Activated CD8-positive, alpha-beta T cell treated with anti-CD3 and anti-CD28 coated beads, Interleukin-2, amount 10 ng/mL, durations not matched to agents 7 days and 5 days (primary cell): ENCODE data around the gene ARHGAP19. TPM values are rescaled to one million over a fixed set of nuclear protein-coding genes. Genes with fewer than 3 reads are reported as not detected.

Experiments used
- ATAC-seq: fragments of 150-1000 bp; cut with Tn5 transposase; one replicate; pipeline ENCODE4 v1.10.0; 2021; ENCODE audit warnings: moderate library complexity
- CTCF ChIA-PET: fragments of 350-600 bp; sonication (Branson Sonifier 250); formaldehyde crosslinking; loops from one replicate; lab custom pipeline; 2021; ENCODE audit warnings: antibody characterized with exemption; lab: Charles Lee
- POLR2A ChIA-PET: fragments of 350-600 bp; sonication (Branson Sonifier 250); formaldehyde crosslinking; loops from one replicate; lab custom pipeline; 2021; ENCODE audit warnings: antibody characterized with exemption; lab: Charles Lee
- DNase-seq: peaks from one replicate; pipeline ENCODE4 v3.0.0-alpha.2; 2020
- H3K27ac Mint-ChIP-seq: one replicate; pipeline ENCODE4 v1.8.0; 2021; ENCODE audit warnings: mild to moderate bottlenecking, mixed read lengths
- H3K27me3 Mint-ChIP-seq: one replicate; pipeline ENCODE4 v1.8.0; 2021; ENCODE audit warnings: low read depth, mixed read lengths
- H3K36me3 Mint-ChIP-seq: one replicate; pipeline ENCODE4 v1.8.0; 2021; ENCODE audit warnings: low read depth, mixed read lengths
- H3K4me1 Mint-ChIP-seq: one replicate; pipeline ENCODE4 v1.8.0; 2021; ENCODE audit warnings: low read depth, mixed read lengths
- H3K4me3 Mint-ChIP-seq: one replicate; pipeline ENCODE4 v1.8.0; 2021; ENCODE audit warnings: mild to moderate bottlenecking, mixed read lengths
- H3K9me3 Mint-ChIP-seq: one replicate; pipeline ENCODE4 v1.8.0; 2022; ENCODE audit warnings: mixed read lengths; ENCODE audit not compliant: insufficient read depth
- total RNA-seq, 2 experiments: library from RNA; stranded (reverse); gene quantifications; one replicate each; pipeline ENCODE4 v1.2.3, GENCODE V29; 2021

ARHGAP19 gene
- total RNA-seq, 2 experiments from 2014 or later, result 42.6 to 51.2 TPM

DNA sequence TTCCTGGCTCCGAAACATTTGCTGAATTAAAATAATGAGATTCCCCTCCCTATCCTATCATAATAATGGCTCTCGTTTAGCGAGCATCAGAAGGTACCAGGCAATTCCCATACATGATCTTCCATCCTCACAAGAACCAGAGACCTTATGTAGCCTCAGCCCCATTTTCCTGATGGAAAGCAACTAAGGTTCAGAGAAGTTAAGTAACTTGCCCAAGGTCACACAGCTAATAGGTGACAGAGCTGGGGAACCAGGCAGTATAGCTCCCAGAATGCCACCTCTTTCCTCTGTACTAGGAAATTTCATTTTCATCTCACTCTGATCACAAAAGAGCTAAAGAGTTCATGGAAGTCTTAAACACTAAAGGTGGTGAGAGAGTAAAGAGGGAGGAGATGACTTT is 109.1 kb downstream of the ARHGAP19 start:
- no peak overlapping the region for H3K4me3 Mint-ChIP-seq
- peaks cover 65% of the 10 kb centered on the region for H3K27me3 Mint-ChIP-seq
- CTCF ChIA-PET, result interaction anchor here (1.2 kb wide), 2 partner anchors 13 to 27 kb away, joined by 4 read pairs; no protein-coding TSS in a partner anchor
- ATAC-seq (no peak), DNase-seq (no peak)
- POLR2A ChIA-PET, result interaction anchor here (0.8 kb wide), 1 partner anchor 8 kb away, joined by 3 read pairs; no protein-coding TSS in a partner anchor
- H3K36me3 Mint-ChIP-seq, result no peaks in the 10 kb centered on the region
- peaks cover 6% of the 10 kb centered on the region for H3K4me1 Mint-ChIP-seq
- no peaks in the 10 kb centered on the region for H3K9me3 Mint-ChIP-seq
- no peak overlapping the region for H3K27ac Mint-ChIP-seq

DNA sequence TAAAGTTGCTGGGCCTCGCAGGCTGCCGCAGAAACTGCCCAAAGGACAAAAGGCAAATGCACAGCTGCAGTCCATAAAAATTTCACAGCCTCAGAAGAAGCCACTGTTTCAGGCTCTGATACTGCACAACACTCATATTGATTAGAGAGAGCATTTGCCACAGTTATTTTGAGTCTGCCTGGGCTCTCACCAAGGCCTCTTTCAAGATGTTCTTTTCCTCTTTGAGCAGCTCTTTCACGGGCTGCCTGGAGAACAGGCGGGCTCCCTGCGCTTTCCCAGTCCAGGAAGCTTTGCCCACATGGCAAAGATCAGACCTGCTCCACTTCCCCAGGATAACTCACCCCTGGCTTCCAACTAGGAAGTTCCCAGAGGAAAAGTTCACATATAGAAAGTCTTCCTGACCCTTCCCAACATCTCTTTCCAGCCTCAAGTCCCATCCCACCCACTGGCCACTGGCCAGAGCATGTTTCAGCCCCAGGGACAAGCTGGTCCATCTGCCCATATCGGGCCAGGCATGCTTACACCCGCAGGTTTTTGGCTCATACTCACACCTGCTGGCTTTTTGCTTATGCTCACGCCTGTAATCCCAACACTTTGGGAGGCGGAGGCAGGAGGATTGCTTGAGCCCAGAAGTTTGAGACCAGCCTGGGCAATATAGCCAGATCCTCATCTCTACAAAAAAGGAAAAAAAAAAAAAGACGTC is 110.0 kb downstream of the ARHGAP19 start:
- DNase-seq (no peak), ATAC-seq (no peak)
- Mint-ChIP-seq H3K9me3 (no peaks in the 10 kb centered on the region), H3K27ac (no peak overlapping the region), H3K27me3 (peaks cover 61% of the 10 kb centered on the region), H3K36me3 (no peaks in the 10 kb centered on the region), H3K4me1 (peaks cover 6% of the 10 kb centered on the region), H3K4me3 (no peak overlapping the region)
- POLR2A ChIA-PET, result interaction anchor here (0.8 kb wide), 1 partner anchor 9 kb away, joined by 3 read pairs; no protein-coding TSS in a partner anchor
- CTCF ChIA-PET, result interaction anchor here (2.9 kb wide), 1 partner anchor 14 kb away, joined by 11 read pairs; no protein-coding TSS in a partner anchor

DNA sequence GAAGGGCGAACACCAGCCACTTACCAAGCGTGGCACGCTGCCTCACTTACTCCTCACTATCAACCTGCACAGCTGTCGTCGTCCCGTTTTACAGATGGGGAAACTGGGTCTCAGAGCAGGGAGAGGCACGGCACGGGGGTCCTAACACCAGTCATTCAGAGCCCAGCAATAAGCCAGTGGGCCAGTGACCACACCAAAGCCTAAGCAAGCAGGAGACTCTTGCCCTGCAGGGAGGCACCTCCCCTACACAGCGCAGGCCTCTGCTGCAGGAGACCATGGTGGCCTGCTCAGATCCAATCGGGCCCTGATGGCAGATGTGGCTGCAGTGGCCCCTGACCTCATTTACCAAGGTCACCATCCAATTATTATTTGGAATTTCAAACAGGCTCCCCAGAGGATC is 111.5 kb downstream of the ARHGAP19 start:
- no peak for ATAC-seq
- ChIA-PET CTCF (interaction anchor here (2.9 kb wide), 1 partner anchor 16 kb away, joined by 11 read pairs; no protein-coding TSS in a partner anchor), POLR2A (interaction anchor here (0.6 kb wide), 1 partner anchor 129 kb away, joined by 3 read pairs; no protein-coding TSS in a partner anchor)
- Mint-ChIP-seq H3K27me3 (peaks cover 47% of the 10 kb centered on the region), H3K4me1 (peaks cover 4% of the 10 kb centered on the region), H3K36me3 (no peaks in the 10 kb centered on the region), H3K4me3 (no peak overlapping the region), H3K27ac (no peak overlapping the region), H3K9me3 (no peaks in the 10 kb centered on the region)
- no peak for DNase-seq

DNA sequence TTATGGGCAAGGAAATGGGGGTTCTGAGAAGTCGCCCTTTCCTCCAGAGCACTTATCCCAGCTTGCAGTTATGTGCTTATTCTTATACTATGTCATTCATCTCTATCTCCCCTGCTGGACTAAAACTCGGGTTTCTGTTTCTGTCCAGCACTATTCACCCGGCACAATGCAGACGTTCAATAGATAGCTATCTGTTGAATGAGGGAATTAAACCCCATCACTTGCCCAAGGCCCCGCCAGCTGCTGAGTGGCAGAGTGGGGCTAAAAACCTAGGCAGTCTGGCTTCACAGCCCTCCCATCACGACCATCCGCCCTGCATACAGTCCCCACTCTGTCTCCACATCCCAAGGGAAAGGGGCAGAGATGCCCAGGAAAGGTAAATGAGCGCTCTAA is 112.1 kb downstream of the ARHGAP19 start:
- ChIA-PET POLR2A (interaction anchor here (0.6 kb wide), 1 partner anchor 128 kb away, joined by 3 read pairs; no protein-coding TSS in a partner anchor), CTCF (interaction anchor here (1.3 to 2.9 kb wide), 2 partner anchors 16 to 30 kb away, joined by 3 to 11 read pairs; no protein-coding TSS in a partner anchor)
- H3K27me3 Mint-ChIP-seq, result peaks cover 47% of the 10 kb centered on the region
- no peaks in the 10 kb centered on the region for H3K36me3 Mint-ChIP-seq
- no peak for DNase-seq
- H3K27ac Mint-ChIP-seq, result no peak overlapping the region
- H3K4me3 Mint-ChIP-seq, result no peak overlapping the region
- ATAC-seq, result no peak
- peaks cover 4% of the 10 kb centered on the region for H3K4me1 Mint-ChIP-seq
- H3K9me3 Mint-ChIP-seq, result no peaks in the 10 kb centered on the region

DNA sequence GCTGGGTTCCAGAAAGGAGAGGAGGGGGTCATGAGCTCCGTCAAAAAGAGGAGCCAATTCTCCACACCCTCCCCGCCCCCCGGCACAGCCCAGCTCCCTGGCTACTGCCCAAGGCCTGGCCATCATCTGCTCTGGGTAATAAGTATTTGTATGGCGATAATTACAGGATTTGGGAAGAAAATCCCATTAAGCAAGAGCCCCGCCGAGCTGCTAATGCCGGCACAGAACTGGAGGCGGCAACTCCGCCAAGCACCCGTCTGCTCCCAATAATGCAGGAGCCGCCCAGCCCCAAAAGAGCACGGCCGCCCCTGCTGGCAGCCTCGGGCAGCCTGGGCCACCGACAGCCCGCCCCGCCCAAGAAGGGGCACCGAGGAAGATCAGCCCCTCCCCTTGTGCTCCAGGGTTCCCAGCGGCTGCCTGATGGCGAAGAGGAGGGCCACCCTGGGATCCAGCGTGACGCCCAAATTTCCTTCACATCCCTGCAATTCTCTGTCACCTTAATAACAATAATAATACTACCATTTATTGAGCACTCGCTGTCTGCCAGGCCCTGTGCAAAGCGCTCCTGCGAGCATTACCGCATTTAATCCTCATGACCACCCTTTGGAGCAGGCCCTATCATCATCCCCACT is 112.6 kb downstream of the ARHGAP19 start:
- Mint-ChIP-seq H3K9me3 (no peaks in the 10 kb centered on the region), H3K36me3 (no peaks in the 10 kb centered on the region), H3K27me3 (peaks cover 44% of the 10 kb centered on the region), H3K4me1 (peaks cover 2% of the 10 kb centered on the region), H3K27ac (no peak overlapping the region), H3K4me3 (no peak overlapping the region)
- DNase-seq, result no peak
- ChIA-PET CTCF (interaction anchor here (1.3 to 2.9 kb wide), 3 partner anchors 17 to 31 kb away, joined by 3 to 11 read pairs (median 3); no protein-coding TSS in a partner anchor), POLR2A (no interaction called here)
- no peak for ATAC-seq

DNA sequence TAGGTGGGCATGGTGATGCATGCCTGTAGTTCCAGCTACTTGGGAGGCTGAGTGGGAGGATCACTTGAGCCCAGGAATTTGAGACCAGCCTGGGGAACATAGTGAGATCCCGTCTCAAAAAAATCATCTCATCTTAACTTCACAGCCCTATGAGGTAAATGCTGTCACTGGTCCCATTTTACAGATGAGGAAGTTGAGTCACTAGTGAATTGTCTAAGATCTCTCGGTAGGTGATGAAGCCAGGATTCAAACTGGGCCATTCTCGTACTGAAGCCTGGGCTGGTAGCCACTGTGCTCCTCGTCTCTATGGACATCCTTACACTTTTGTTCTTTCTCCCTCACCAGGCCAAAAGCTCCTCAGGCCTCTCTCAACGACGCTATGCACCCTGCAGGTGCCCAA is 113.1 kb downstream of the ARHGAP19 start:
- CTCF ChIA-PET, result interaction anchor here (1.3 to 1.6 kb wide), 2 partner anchors 19 to 31 kb away, joined by 3 read pairs; no protein-coding TSS in a partner anchor
- Mint-ChIP-seq H3K4me3 (no peak overlapping the region), H3K4me1 (no peaks in the 10 kb centered on the region), H3K9me3 (no peaks in the 10 kb centered on the region), H3K27ac (no peak overlapping the region), H3K27me3 (peaks cover 39% of the 10 kb centered on the region), H3K36me3 (no peaks in the 10 kb centered on the region)
- POLR2A ChIA-PET, result no interaction called here
- ATAC-seq, result no peak
- DNase-seq, result no peak

DNA sequence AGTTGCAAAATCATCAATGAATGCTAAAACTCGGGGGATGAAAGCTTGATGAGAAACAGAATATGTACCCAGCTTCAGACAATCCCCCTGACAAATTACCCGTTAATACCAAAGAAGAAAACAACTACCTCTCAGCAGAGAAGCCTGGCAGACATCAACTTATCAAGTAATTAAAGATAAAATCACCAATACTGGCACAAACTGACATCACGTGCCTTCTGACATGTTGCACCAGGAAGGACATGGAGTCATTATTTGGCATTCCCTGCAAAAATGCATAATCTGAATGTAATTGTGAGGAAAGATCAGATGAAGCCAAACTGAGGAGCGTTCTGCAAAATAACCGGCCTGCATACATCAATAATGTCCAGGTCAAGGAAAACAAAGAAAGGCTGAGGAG is 114.4 kb downstream of the ARHGAP19 start:
- CTCF ChIA-PET, result interaction anchor here (0.6 to 2.2 kb wide), 4 partner anchors 19 to 532 kb away, joined by 3 to 7 read pairs (median 6); no protein-coding TSS in a partner anchor
- Mint-ChIP-seq H3K36me3 (no peaks in the 10 kb centered on the region), H3K27me3 (peaks cover 26% of the 10 kb centered on the region), H3K4me3 (no peak overlapping the region), H3K9me3 (no peaks in the 10 kb centered on the region), H3K27ac (no peak overlapping the region), H3K4me1 (no peaks in the 10 kb centered on the region)
- ATAC-seq, result no peak
- POLR2A ChIA-PET, result interaction anchor here (0.6 kb wide), 1 partner anchor 758 kb away, joined by 3 read pairs; no protein-coding TSS in a partner anchor
- no peak for DNase-seq

DNA sequence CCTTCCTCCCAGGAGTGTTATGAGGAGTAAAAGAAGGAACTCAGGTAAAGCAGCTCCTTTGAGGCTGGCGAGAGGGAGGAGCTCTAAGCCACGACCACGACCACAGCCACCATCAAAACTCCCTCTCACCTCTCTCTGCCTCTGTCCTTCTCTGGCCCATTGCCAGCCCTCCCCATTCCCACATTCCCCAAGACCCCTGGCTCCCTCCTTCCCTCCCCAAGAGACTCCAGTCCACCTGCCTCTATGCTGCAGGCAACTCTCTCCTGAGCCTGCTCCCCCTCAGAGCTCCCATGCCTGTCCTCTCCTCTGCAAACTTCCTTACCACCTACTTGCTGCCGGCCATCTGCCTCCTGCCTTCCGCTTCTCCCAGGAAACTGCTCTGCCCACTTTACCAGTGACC is 116.2 kb downstream of the ARHGAP19 start:
- Mint-ChIP-seq H3K27me3 (peaks cover 22% of the 10 kb centered on the region), H3K4me1 (no peaks in the 10 kb centered on the region), H3K4me3 (no peak overlapping the region), H3K9me3 (no peaks in the 10 kb centered on the region), H3K27ac (no peak overlapping the region), H3K36me3 (no peaks in the 10 kb centered on the region)
- POLR2A ChIA-PET, result no interaction called here
- DNase-seq (no peak), ATAC-seq (no peak)
- CTCF ChIA-PET, result interaction anchor here (2.0 to 2.2 kb wide), 2 partner anchors 20 to 104 kb away, joined by 6 to 7 read pairs; no protein-coding TSS in a partner anchor

DNA sequence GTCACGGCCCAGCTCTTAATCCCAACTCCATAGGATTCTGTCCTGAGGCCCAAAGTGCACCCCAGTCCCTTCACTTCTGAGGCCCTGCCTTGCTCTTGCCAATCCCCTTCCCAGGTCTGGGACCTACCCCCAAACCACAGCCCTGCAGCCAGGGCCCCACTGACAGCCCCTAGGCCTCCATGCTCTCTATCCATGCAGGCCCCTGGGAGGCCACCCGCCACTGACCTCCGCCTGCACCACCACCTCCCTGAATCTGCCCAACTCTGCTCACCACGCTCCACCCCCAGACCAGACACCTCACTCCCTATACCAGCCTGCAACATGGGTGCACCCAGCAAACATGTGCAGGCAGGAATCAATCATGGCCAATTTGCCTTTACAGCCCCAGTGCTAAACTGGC is 116.9 kb downstream of the ARHGAP19 start:
- CTCF ChIA-PET, result no interaction called here
- H3K27me3 Mint-ChIP-seq, result peaks cover 23% of the 10 kb centered on the region
- POLR2A ChIA-PET, result no interaction called here
- H3K4me1 Mint-ChIP-seq, result no peaks in the 10 kb centered on the region
- no peak overlapping the region for H3K27ac Mint-ChIP-seq
- ATAC-seq (no peak), DNase-seq (no peak)
- H3K9me3 Mint-ChIP-seq, result no peaks in the 10 kb centered on the region
- no peaks in the 10 kb centered on the region for H3K36me3 Mint-ChIP-seq
- no peak overlapping the region for H3K4me3 Mint-ChIP-seq

DNA sequence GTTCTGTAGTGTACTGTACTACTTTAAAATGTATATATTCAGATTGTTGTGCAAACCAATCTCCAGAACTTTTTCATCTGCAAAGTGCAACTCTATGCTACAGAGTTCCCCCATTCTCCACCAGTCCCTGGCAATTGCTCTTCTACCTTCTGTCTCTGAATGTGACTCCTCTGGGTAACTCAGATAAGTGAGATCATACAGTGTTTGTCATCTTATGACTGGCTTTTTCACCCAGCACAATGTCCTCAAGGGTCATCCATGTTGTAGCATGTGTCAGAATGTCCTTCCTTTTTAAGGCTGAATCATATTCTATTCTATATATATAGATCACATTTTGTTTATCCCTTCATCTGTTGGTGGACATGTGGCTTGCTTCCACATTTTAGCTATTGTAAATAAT is 117.5 kb downstream of the ARHGAP19 start:
- Mint-ChIP-seq H3K4me1 (no peaks in the 10 kb centered on the region), H3K27me3 (peaks cover 17% of the 10 kb centered on the region), H3K9me3 (no peaks in the 10 kb centered on the region), H3K36me3 (no peaks in the 10 kb centered on the region), H3K4me3 (no peak overlapping the region), H3K27ac (no peak overlapping the region)
- ChIA-PET POLR2A (no interaction called here), CTCF (interaction anchor here (2.1 kb wide), 1 partner anchor 22 kb away, joined by 7 read pairs; no protein-coding TSS in a partner anchor)
- no peak for DNase-seq
- no peak for ATAC-seq

DNA sequence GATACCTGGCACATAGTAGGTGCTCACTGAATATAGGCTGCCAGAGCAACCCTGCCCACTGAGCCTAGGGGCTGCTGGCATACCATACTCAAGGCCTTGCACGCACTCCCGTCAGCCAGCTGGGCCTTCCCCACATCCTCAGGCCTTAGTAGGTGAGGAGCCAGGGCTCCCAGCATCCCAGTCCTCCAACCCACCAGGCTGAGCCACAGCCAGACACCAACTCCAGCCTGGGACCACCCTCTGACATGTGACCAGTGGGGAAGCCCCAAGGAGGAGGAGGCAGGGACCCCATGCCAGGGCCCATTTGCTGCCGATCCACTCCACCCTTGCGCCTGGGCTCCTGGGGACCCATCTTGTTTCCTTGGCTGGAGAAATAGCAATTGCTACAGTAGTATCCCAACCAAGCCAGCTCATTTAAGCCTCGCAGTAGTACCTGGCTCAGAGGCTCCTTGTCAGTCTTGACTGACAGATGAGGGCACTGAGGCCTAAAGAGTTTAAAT is 118.1 kb downstream of the ARHGAP19 start:
- ChIA-PET POLR2A (no interaction called here), CTCF (interaction anchor here (2.1 kb wide), 1 partner anchor 23 kb away, joined by 7 read pairs; no protein-coding TSS in a partner anchor)
- Mint-ChIP-seq H3K36me3 (no peaks in the 10 kb centered on the region), H3K27ac (no peak overlapping the region), H3K4me1 (no peaks in the 10 kb centered on the region), H3K27me3 (peaks cover 15% of the 10 kb centered on the region), H3K9me3 (no peaks in the 10 kb centered on the region), H3K4me3 (no peak overlapping the region)
- DNase-seq, result no peak
- ATAC-seq, result no peak
